Measurements from ENCODE around the gene ADRA2B.
A peak's percentile ranks its signal among the peaks of the same experiment; 100 is the strongest.
"Not testable (repeated sequence)": the region's sequence is repeated elsewhere in the genome, so short reads cannot be mapped to it uniquely, and the experiment has no call there.

The ADRA2B gene

GRCh38 chr2:96063116-96063899 lies 53.1 kb downstream of the ADRA2B start:
- DNase-seq (ENCODE audit: insufficient read length, low spot score); FAIRE-seq: not testable (repeated sequence)
- TF ChIP-seq, protein P1, sequence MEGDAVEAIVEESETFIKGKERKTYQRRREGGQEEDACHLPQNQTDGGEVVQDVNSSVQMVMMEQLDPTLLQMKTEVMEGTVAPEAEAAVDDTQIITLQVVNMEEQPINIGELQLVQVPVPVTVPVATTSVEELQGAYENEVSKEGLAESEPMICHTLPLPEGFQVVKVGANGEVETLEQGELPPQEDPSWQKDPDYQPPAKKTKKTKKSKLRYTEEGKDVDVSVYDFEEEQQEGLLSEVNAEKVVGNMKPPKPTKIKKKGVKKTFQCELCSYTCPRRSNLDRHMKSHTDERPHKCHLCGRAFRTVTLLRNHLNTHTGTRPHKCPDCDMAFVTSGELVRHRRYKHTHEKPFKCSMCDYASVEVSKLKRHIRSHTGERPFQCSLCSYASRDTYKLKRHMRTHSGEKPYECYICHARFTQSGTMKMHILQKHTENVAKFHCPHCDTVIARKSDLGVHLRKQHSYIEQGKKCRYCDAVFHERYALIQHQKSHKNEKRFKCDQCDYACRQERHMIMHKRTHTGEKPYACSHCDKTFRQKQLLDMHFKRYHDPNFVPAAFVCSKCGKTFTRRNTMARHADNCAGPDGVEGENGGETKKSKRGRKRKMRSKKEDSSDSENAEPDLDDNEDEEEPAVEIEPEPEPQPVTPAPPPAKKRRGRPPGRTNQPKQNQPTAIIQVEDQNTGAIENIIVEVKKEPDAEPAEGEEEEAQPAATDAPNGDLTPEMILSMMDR (IDR thresholded peaks at IDR 0.05; ENCODE audit: insufficient read depth, missing control alignments), result peak; percentile 48
